H9 (cell line): ENCODE measurements around the gene PHKA2. TPM values are rescaled to one million over a fixed set of nuclear protein-coding genes. Genes with fewer than 3 reads are reported as not detected.

Experiments used
- DNase-seq: peaks from one replicate; pipeline ENCODE4 v3.0.0-alpha.2; 2017
- H2AFZ ChIP-seq: one replicate; pipeline ENCODE4 v1.6.1; 2013; ENCODE audit warnings: mild to moderate bottlenecking, low read length, control low read depth, moderate library complexity
- H2AK5ac ChIP-seq: 2 replicates; pipeline ENCODE4 v1.6.1; 2013; ENCODE audit warnings: low read length, control low read depth, mixed read lengths; ENCODE audit not compliant: insufficient read length
- H2BK120ac ChIP-seq: one replicate; pipeline ENCODE4 v1.6.1; 2013; ENCODE audit warnings: low read depth, mild to moderate bottlenecking, low read length, control low read depth, inconsistent platforms; ENCODE audit not compliant: poor library complexity, severe bottlenecking
- H2BK12ac ChIP-seq: 2 replicates; pipeline ENCODE4 v1.6.1; 2013; ENCODE audit warnings: low read length, control low read depth, mixed read lengths, low read depth; ENCODE audit not compliant: insufficient read length
- H2BK15ac ChIP-seq: 2 replicates; pipeline ENCODE4 v1.6.1; 2013; ENCODE audit warnings: low read depth, low read length, control low read depth
- H2BK20ac ChIP-seq: one replicate; pipeline ENCODE4 v1.6.1; 2013; ENCODE audit warnings: low read depth, mild to moderate bottlenecking, low read length, control low read depth, inconsistent platforms; ENCODE audit not compliant: poor library complexity, severe bottlenecking
- H2BK5ac ChIP-seq: 2 replicates; pipeline ENCODE4 v1.6.1; 2013; ENCODE audit warnings: low read length, control low read depth, mixed read lengths; ENCODE audit not compliant: insufficient read length
- H3K14ac ChIP-seq: 2 replicates; pipeline ENCODE4 v1.6.1; 2013; ENCODE audit warnings: low read length, control low read depth; ENCODE audit not compliant: insufficient read depth
- H3K18ac ChIP-seq: 2 replicates; pipeline ENCODE4 v1.6.1; 2013; ENCODE audit warnings: low read depth, mild to moderate bottlenecking, mixed read lengths, low read length, control low read depth; ENCODE audit not compliant: insufficient read length
- H3K23ac ChIP-seq: 2 replicates; pipeline ENCODE4 v1.6.1; 2013; ENCODE audit warnings: low read length, control low read depth, mixed read lengths, low read depth; ENCODE audit not compliant: insufficient read length
- H3K23me2 ChIP-seq: 2 replicates; pipeline ENCODE4 v1.6.1; 2013; ENCODE audit warnings: low read depth, mild to moderate bottlenecking, mixed read lengths, low read length, control low read depth; ENCODE audit not compliant: insufficient read length, poor library complexity, severe bottlenecking
- H3K27ac ChIP-seq: 2 replicates; pipeline ENCODE4 v1.5.1; 2013; ENCODE audit warnings: low read length, control low read depth, mixed read lengths, low read depth; ENCODE audit not compliant: insufficient read length
- H3K27me3 ChIP-seq: 2 replicates; pipeline ENCODE4 v1.6.1; 2013; ENCODE audit warnings: low read length, control low read depth, inconsistent platforms; ENCODE audit not compliant: insufficient read depth
- H3K4ac ChIP-seq: 2 replicates; pipeline ENCODE4 v1.6.1; 2013; ENCODE audit warnings: low read depth, mild to moderate bottlenecking, control low read depth, inconsistent platforms, low read length, moderate library complexity
- H3K4me1 ChIP-seq: 2 replicates; pipeline ENCODE4 v1.6.1; 2013; ENCODE audit warnings: low read length, control low read depth, inconsistent platforms; ENCODE audit not compliant: insufficient read depth
- H3K4me2 ChIP-seq: 2 replicates; pipeline ENCODE4 v1.6.1; 2013; ENCODE audit warnings: low read length, control low read depth, mixed read lengths; ENCODE audit not compliant: insufficient read length, insufficient read depth
- H3K56ac ChIP-seq: 2 replicates; pipeline ENCODE4 v1.6.1; 2013; ENCODE audit warnings: low read depth, mild to moderate bottlenecking, mixed read lengths, low read length, control low read depth; ENCODE audit not compliant: insufficient read length
- H3K79me1 ChIP-seq: 2 replicates; pipeline ENCODE4 v1.6.1; 2013; ENCODE audit warnings: low read depth, mild to moderate bottlenecking, moderate library complexity, low read length, control low read depth, inconsistent platforms; ENCODE audit not compliant: insufficient read depth, poor library complexity, severe bottlenecking
- H3K79me2 ChIP-seq: 2 replicates; pipeline ENCODE4 v1.6.1; 2013; ENCODE audit warnings: low read length, control low read depth, inconsistent platforms; ENCODE audit not compliant: insufficient read depth
- H3K9ac ChIP-seq: 2 replicates; pipeline ENCODE4 v1.6.1; 2013; ENCODE audit warnings: low read length, control low read depth, mixed read lengths; ENCODE audit not compliant: insufficient read length; ENCODE audit errors: extremely low read depth
- H3K9me3 ChIP-seq: one replicate; pipeline ENCODE4 v1.6.1; 2013; ENCODE audit warnings: low read depth, low read length, inconsistent platforms; ENCODE audit not compliant: control insufficient read depth
- H3T11ph ChIP-seq: one replicate; pipeline ENCODE4 v1.6.1; 2013; ENCODE audit warnings: mild to moderate bottlenecking, low read length, control low read depth, inconsistent platforms
- H4K20me1 ChIP-seq: one replicate; pipeline ENCODE4 v1.6.1; 2013; ENCODE audit not compliant: control insufficient read depth, insufficient read length, insufficient read depth
- H4K5ac ChIP-seq: 2 replicates; pipeline ENCODE4 v1.6.1; 2013; ENCODE audit warnings: low read depth, mild to moderate bottlenecking, mixed read lengths, low read length, control low read depth; ENCODE audit not compliant: insufficient read length
- H4K8ac ChIP-seq: replicated peaks from 2 replicates; pipeline ENCODE4 v1.6.1; 2013; ENCODE audit warnings: low read length, control low read depth, mixed read lengths, low read depth; ENCODE audit not compliant: insufficient read length
- H4K91ac ChIP-seq: 2 replicates; pipeline ENCODE4 v1.6.1; 2013; ENCODE audit warnings: low read depth, mild to moderate bottlenecking, moderate library complexity, mixed read lengths, low read length, control low read depth; ENCODE audit not compliant: insufficient read length
- H3K27ac Mint-ChIP-seq, 3 experiments: 2 replicates in 2 of 3; 3 replicates in 1 of 3; pipeline ENCODE4 v1.8.0; 2020 to 2021; ENCODE audit warnings: mixed read lengths in 3 of 3, mild to moderate bottlenecking in 1 of 3, moderate library complexity in 1 of 3
- H3K27me3 Mint-ChIP-seq: 2 replicates; pipeline ENCODE4 v1.8.0; 2021; ENCODE audit warnings: low read depth, mild to moderate bottlenecking, moderate library complexity, mixed read lengths
- H3K36me3 Mint-ChIP-seq, 3 experiments: 2 replicates in 2 of 3; 3 replicates in 1 of 3; pipeline ENCODE4 v1.8.0; 2020 to 2021; ENCODE audit warnings: low read depth in 3 of 3, mixed read lengths in 3 of 3; ENCODE audit not compliant: insufficient read depth in 1 of 3
- H3K4me1 Mint-ChIP-seq, 2 experiments: 2 replicates each; pipeline ENCODE4 v1.8.0; 2020; ENCODE audit warnings: mixed read lengths in 2 of 2
- H3K4me3 Mint-ChIP-seq, 2 experiments: 2 replicates in 1 of 2; 3 replicates in 1 of 2; pipeline ENCODE4 v1.8.0; 2020 to 2021; ENCODE audit warnings: mild to moderate bottlenecking in 2 of 2, mixed read lengths in 2 of 2, moderate library complexity in 1 of 2
- H3K9me3 Mint-ChIP-seq, 2 experiments: 2 replicates in 1 of 2; 3 replicates in 1 of 2; pipeline ENCODE4 v1.8.0; 2020; ENCODE audit warnings: mild to moderate bottlenecking in 2 of 2, mixed read lengths in 2 of 2, moderate library complexity in 1 of 2
- WGBS: extraction: QIAGEN DNeasy Blood & Tissue Kit; methylation state at CpG from one replicate; pipeline ENCODE4 v1.1.7; 2013; ENCODE audit warnings: missing lambda C conversion rate, low lambda C conversion rate, mixed read lengths; ENCODE audit not compliant: insufficient read length; ENCODE audit errors: extremely low coverage; 5-methylcytosine and 5-hydroxymethylcytosine counted together
- total RNA-seq: library from RNA; stranded (reverse); gene quantifications from 2 replicates; pipeline ENCODE4 v1.2.1, GENCODE V29; 2021
- TF ChIP-seq, protein P1 (sequence below): fragments of 200-600 bp; sonication (generic); conservative IDR thresholded peaks from 3 replicates; pipeline ENCODE4 v1.8.0; 2021; ENCODE audit warnings: antibody characterized with exemption, mild to moderate bottlenecking

Gene PHKA2
- total RNA-seq, 1 experiment from 2014 or later = 24.2 TPM

DNA sequence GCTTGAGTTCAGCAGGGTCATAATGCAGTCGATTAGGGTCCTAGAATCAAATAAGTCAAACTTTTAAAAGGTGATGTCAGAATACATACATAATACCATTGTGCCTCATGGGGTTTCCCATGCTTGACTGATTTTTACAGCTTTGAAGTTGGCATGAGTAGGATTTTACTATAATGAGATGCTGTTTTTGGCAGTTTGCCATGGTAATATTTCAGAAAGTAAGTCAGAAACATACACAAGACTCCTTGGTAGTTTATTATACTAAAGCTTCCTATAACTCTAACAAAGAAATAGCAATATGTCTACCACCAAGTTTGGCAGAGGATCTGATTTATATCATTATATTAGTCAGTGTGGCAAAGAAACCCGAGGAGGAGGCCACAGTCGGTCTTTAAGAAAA is 45.2 kb downstream of the PHKA2 start:
- Histone ChIP-seq H3K18ac (no peak overlapping the region), H2BK15ac (no peak overlapping the region), H3K79me2 (no peaks in the 10 kb centered on the region), H3K27me3 (no peaks in the 10 kb centered on the region), H2BK20ac (no peak overlapping the region), H3K23me2 (no peaks in the 10 kb centered on the region), H4K91ac (no peak overlapping the region), H2AK5ac (no peak overlapping the region), H3K14ac (no peak overlapping the region), H3T11ph (no peak overlapping the region), H2AFZ (no peak overlapping the region), H4K8ac (no peak overlapping the region), H4K5ac (no peak overlapping the region), H3K27ac (no peak overlapping the region), H4K20me1 (no peaks in the 10 kb centered on the region), H3K4me2 (no peak overlapping the region), H3K9ac (no peak overlapping the region), H2BK5ac (no peak overlapping the region), H2BK12ac (no peak overlapping the region), H3K56ac (no peak overlapping the region), H3K4me1 (no peaks in the 10 kb centered on the region), H3K79me1 (no peaks in the 10 kb centered on the region), H3K23ac (no peak overlapping the region), H3K9me3 (peaks cover 16% of the 10 kb centered on the region), H3K4ac (no peak overlapping the region), H2BK120ac (no peak overlapping the region)
- H3K4me3 Mint-ChIP-seq = no peak overlapping the region
- H3K36me3 Mint-ChIP-seq = peaks cover 41 to 64% (median 47%) of the 10 kb centered on the region in 3 experiments
- no peak for DNase-seq
- TF ChIP-seq, protein P1, sequence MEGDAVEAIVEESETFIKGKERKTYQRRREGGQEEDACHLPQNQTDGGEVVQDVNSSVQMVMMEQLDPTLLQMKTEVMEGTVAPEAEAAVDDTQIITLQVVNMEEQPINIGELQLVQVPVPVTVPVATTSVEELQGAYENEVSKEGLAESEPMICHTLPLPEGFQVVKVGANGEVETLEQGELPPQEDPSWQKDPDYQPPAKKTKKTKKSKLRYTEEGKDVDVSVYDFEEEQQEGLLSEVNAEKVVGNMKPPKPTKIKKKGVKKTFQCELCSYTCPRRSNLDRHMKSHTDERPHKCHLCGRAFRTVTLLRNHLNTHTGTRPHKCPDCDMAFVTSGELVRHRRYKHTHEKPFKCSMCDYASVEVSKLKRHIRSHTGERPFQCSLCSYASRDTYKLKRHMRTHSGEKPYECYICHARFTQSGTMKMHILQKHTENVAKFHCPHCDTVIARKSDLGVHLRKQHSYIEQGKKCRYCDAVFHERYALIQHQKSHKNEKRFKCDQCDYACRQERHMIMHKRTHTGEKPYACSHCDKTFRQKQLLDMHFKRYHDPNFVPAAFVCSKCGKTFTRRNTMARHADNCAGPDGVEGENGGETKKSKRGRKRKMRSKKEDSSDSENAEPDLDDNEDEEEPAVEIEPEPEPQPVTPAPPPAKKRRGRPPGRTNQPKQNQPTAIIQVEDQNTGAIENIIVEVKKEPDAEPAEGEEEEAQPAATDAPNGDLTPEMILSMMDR = no peak
- no peak overlapping the region for H3K27ac Mint-ChIP-seq
- H3K4me1 Mint-ChIP-seq = peaks cover 7 to 11% of the 10 kb centered on the region in 2 experiments
- peaks cover 73 to 75% of the 10 kb centered on the region in 2 experiments for H3K9me3 Mint-ChIP-seq
- no CpG with 5 or more reads among the region's 3 CpGs for WGBS
- no peaks in the 10 kb centered on the region; the same call in 1 of the 2 replicates for H3K27me3 Mint-ChIP-seq
